Fibroblast of lung (primary cell): ENCODE data around the gene ATP5PD. TPM values are rescaled to one million over a fixed set of nuclear protein-coding genes. Genes with fewer than 3 reads are reported as not detected.

Experiments
- DNase-seq, 2 donors: peaks; one replicate each; pipeline versions ENCODE4 v3.0.0 to v3.0.0-alpha.2; 2010; ENCODE audit warnings: low read depth in 2 of 2
- H2AFZ ChIP-seq: 2 replicates; pipeline ENCODE4 v1.5.1; 2012; ENCODE audit warnings: low read length, control low read depth, inconsistent platforms
- H3K27ac ChIP-seq: 2 replicates; pipeline ENCODE4 v1.5.1; 2011; ENCODE audit warnings: low read length, control low read depth; ENCODE audit not compliant: insufficient read depth
- H3K27me3 ChIP-seq: 2 replicates; pipeline ENCODE4 v1.5.1; 2011; ENCODE audit warnings: mild to moderate bottlenecking, low read length; ENCODE audit not compliant: control insufficient read depth, insufficient read depth
- H3K36me3 ChIP-seq: 2 replicates; pipeline ENCODE4 v1.5.1; 2011; ENCODE audit warnings: low read length; ENCODE audit not compliant: control insufficient read depth, insufficient read depth
- H3K4me1 ChIP-seq: 2 replicates; pipeline ENCODE4 v1.5.1; 2011; ENCODE audit warnings: low read length; ENCODE audit not compliant: control insufficient read depth, insufficient read depth; ENCODE audit errors: extremely low read depth
- H3K4me2 ChIP-seq: 2 replicates; pipeline ENCODE4 v1.5.1; 2011; ENCODE audit warnings: low read length, control low read depth; ENCODE audit not compliant: insufficient read depth; ENCODE audit errors: extremely low read depth
- H3K4me3 ChIP-seq, 4 experiments: fragments of 200-600 bp in 1 of 4; sonication (generic) in 1 of 4; replicated peaks in 1 of 4; 2 replicates each; pipeline ENCODE4 v1.5.1; 2011 to 2016; ENCODE audit warnings: low read length in 4 of 4, low read depth in 3 of 4, mild to moderate bottlenecking in 3 of 4, control low read depth in 2 of 4, inconsistent platforms in 1 of 4, mixed read lengths in 1 of 4; ENCODE audit not compliant: insufficient read depth in 1 of 4; ENCODE audit errors: control extremely low read depth in 1 of 4
- H3K79me2 ChIP-seq: 2 replicates; pipeline ENCODE4 v1.5.1; 2012; ENCODE audit warnings: mild to moderate bottlenecking, low read length, inconsistent platforms; ENCODE audit not compliant: control insufficient read depth, insufficient read depth
- H3K9ac ChIP-seq: 2 replicates; pipeline ENCODE4 v1.5.1; 2011; ENCODE audit warnings: mild to moderate bottlenecking, low read length, control low read depth; ENCODE audit not compliant: insufficient read depth
- H3K9me3 ChIP-seq: 2 replicates; pipeline ENCODE4 v1.5.1; 2012; ENCODE audit warnings: low read depth, low read length; ENCODE audit not compliant: control insufficient read depth, insufficient read depth
- H4K20me1 ChIP-seq: 2 replicates; pipeline ENCODE4 v1.5.1; 2011; ENCODE audit warnings: low read length; ENCODE audit not compliant: control insufficient read depth, insufficient read depth; ENCODE audit errors: extremely low read depth
- EZH2 ChIP-seq: IDR thresholded peaks from 2 replicates; pipeline ENCODE4 v1.5.1; 2012; ENCODE audit warnings: low read length, control low read depth, mild to moderate bottlenecking; ENCODE audit errors: missing control alignments
- polyA plus RNA-seq, 2 donors: library from polyadenylated mRNA; depleted of rRNA in 1 of 2; stranded (reverse) in 1 of 2; unstranded in 1 of 2; fragments of >200 nt; gene quantifications; 2 replicates each; pipeline ENCODE4 v1.2.1, GENCODE V29; 2011 to 2012; ENCODE audit warnings: missing spikeins in 1 of 2
- total RNA-seq: library from RNA; depleted of rRNA; stranded (reverse); fragments of >200 nt; gene quantifications from 2 replicates; pipeline ENCODE4 v1.2.1, GENCODE V29; 2014
- TF ChIP-seq, protein P1 (sequence below), 2 donors: IDR thresholded peaks in 1 of 2; conservative IDR thresholded peaks in 1 of 2; 1 replicate in 1 of 2; 2 replicates in 1 of 2; pipeline ENCODE4 v1.5.1; 2011 to 2012; ENCODE audit warnings: low read length in 2 of 2, control low read depth in 1 of 2, inconsistent platforms in 1 of 2, low read depth in 1 of 2, mild to moderate bottlenecking in 1 of 2

Gene ATP5PD
- total and polyA plus RNA-seq, 2 donors (not counting 1 experiment from before 2014, with no cell fraction given), result 317 to 442 TPM

DNA sequence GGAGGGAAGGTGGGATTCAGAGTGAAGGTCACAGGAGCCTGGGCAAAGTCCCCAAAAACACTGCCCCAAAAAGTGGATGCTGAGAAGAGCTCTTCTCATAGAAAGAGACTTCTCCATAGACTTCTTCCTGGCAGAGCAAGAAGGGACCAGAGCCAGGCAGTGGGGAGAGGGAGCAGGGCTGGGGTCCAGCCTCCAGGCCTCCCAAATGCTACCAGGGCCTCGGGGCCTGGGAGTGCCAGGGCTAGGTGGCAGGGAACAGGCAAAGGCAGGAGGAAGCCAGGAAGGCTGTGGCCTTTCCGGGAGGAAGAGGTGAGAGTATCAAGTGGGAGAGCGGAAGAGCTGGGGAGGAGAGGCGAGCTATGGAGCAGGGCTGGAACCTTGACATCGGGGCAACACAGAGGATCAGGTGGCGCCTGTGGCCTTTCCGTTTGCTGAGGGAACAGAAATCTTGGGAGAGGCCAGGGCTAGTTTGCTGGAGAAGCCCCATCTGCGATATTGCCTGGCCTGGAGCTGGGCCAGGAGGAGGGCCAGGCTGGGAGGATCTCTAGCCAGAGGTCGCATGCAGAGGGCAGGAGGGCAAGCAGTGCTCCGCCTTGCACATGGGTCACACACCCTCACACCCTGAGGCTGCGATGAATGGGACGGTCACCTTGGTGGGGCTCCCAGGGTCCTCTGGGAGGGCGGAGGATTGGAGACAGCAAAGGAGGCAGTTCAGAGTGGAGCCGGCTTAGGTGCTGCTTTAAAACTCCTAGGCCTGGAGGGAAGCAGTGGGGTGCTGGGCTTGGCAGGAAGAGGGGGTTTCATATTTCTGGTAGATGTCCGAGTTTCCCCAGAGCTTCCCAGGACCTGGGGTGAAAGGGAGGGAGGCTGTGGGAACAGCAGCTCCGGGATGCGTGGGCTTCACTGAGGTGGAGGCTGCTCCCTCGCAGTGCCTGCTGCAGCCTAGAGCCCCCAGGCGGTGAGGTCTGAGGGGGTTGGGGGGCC, 44.4 kb upstream of the ATP5PD start:
- Histone ChIP-seq H3K4me1 (peaks cover 20% of the 10 kb centered on the region), H3K79me2 (no peaks in the 10 kb centered on the region), H4K20me1 (no peaks in the 10 kb centered on the region), H3K4me3 (no peak overlapping the region), H3K27ac (no peak overlapping the region), H3K4me2 (no peak overlapping the region), H2AFZ (no peak overlapping the region), H3K9ac (no peak overlapping the region), H3K27me3 (no peaks in the 10 kb centered on the region), H3K36me3 (no peaks in the 10 kb centered on the region), H3K9me3 (no peaks in the 10 kb centered on the region)
- no peak for TF ChIP-seq EZH2
- TF ChIP-seq, protein P1, sequence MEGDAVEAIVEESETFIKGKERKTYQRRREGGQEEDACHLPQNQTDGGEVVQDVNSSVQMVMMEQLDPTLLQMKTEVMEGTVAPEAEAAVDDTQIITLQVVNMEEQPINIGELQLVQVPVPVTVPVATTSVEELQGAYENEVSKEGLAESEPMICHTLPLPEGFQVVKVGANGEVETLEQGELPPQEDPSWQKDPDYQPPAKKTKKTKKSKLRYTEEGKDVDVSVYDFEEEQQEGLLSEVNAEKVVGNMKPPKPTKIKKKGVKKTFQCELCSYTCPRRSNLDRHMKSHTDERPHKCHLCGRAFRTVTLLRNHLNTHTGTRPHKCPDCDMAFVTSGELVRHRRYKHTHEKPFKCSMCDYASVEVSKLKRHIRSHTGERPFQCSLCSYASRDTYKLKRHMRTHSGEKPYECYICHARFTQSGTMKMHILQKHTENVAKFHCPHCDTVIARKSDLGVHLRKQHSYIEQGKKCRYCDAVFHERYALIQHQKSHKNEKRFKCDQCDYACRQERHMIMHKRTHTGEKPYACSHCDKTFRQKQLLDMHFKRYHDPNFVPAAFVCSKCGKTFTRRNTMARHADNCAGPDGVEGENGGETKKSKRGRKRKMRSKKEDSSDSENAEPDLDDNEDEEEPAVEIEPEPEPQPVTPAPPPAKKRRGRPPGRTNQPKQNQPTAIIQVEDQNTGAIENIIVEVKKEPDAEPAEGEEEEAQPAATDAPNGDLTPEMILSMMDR (conservative IDR thresholded peaks at IDR 0.05 in 1 of 2, IDR thresholded peaks at IDR 0.05 in 1 of 2; ENCODE audit: low read depth in 1 of 2, low read length in 2 of 2), result no peak
- no peak for DNase-seq

DNA sequence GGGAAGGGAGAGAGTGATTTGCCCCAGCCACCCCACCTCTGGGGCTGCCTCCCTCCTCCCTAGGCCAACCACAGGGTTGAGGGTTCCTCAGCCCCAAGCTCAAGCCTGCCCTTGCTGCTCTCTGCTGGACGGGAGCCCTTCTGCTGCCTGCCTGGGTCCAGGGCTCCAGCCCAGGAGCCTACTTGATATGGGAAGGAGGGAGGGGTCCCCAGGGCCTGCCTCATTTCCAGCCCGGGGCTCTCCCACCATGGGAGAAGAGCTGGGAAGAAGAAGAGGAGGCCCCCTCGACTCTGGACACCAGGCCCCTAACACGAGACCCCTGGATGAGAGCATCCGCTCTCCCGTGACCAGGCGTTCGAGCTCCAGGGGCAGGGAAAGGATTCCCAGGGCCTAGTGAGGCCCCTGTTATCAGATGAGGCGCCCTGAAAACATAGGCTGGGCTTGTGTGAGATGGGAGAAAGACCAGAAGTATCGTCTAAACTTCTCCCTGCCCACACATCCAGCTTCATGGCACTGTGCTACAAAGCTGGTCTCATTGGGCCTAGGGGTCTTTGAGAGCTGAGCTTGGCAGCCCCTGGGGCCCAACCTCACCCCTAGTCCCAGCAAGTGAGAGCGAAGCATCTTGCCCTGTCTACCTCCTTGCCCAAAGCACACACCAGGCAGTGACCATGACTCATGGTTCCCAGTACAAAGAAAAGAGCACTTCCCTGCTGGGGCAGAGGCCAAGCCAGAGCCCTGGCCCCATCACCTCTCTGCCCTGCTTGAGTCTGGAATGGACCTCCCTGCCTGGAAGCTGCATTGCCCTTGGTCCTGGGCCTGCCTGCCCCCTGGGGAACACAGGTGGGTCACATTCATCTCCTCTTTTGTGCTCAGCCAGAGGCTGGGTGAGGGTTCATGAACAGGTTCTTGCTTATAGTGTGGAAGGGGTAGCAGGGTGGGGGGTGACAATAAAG, 42.0 kb upstream of the ATP5PD start:
- no peaks in the 10 kb centered on the region for H3K36me3 ChIP-seq
- H3K27ac ChIP-seq, result no peak overlapping the region
- H3K9ac ChIP-seq, result no peak overlapping the region
- H3K4me2 ChIP-seq, result peak overlapping the region; percentile 80
- peak overlapping the region; percentile 26 to 60 (median 32) for H3K4me3 ChIP-seq
- no peaks in the 10 kb centered on the region for H3K79me2 ChIP-seq
- peak in 1 of 2 donors; percentile 36 for DNase-seq
- peaks cover 21% of the 10 kb centered on the region for H3K4me1 ChIP-seq
- no peaks in the 10 kb centered on the region for H3K27me3 ChIP-seq
- H3K9me3 ChIP-seq, result no peaks in the 10 kb centered on the region
- peak overlapping the region; percentile 48 for H2AFZ ChIP-seq
- TF ChIP-seq, protein P1 (conservative IDR thresholded peaks at IDR 0.05 in 1 of 2, IDR thresholded peaks at IDR 0.05 in 1 of 2; ENCODE audit: low read depth in 1 of 2, low read length in 2 of 2), result no peak
- no peak for TF ChIP-seq EZH2
- no peaks in the 10 kb centered on the region for H4K20me1 ChIP-seq
